Thyroid gland (tissue), 4 donors: ENCODE data around the gene IL6ST. TPM values are rescaled to one million over a fixed set of nuclear protein-coding genes. Genes with fewer than 3 reads are reported as not detected.
"Not testable (repeated sequence)": the region's sequence is repeated elsewhere in the genome, so short reads cannot be mapped to it uniquely, and the experiment has no call there.

ENCODE experiments used
- DNase-seq, 2 donors: peaks; one replicate each; pipeline ENCODE4 v3.0.0-alpha.2; 2019
- H3K27ac ChIP-seq, 3 donors: fragments of 200-600 bp; sonication (generic); 1 replicate in 2 of 3; 2 replicates in 1 of 3; pipeline ENCODE4 v1.5.1; 2016 to 2019; ENCODE audit warnings: mild to moderate bottlenecking in 1 of 3, moderate library complexity in 1 of 3
- H3K27me3 ChIP-seq: fragments of 200-600 bp; sonication (generic); one replicate; pipeline ENCODE4 v1.5.1; 2019
- H3K36me3 ChIP-seq, 2 donors: fragments of 200-600 bp; sonication (generic); one replicate each; pipeline ENCODE4 v1.5.1; 2016 to 2019
- H3K4me1 ChIP-seq, 2 donors: fragments of 200-600 bp; sonication (generic); one replicate each; pipeline ENCODE4 v1.5.1; 2017 to 2019
- H3K4me3 ChIP-seq, 3 donors: fragments of 200-600 bp; sonication (generic); replicated peaks in 1 of 3; 1 replicate in 2 of 3; 2 replicates in 1 of 3; pipeline ENCODE4 v1.5.1; 2016; ENCODE audit warnings: mild to moderate bottlenecking in 1 of 3
- H3K9me3 ChIP-seq: fragments of 200-600 bp; sonication (generic); one replicate; pipeline ENCODE4 v1.5.1; 2017
- POLR2A ChIP-seq, 2 donors: fragments of 450-650 bp; IDR thresholded peaks; one replicate each; pipeline ENCODE4 v1.6.1; 2017; ENCODE audit warnings: antibody characterized with exemption in 2 of 2, mild to moderate bottlenecking in 2 of 2, moderate library complexity in 1 of 2
- WGBS, 2 donors: methylation state at CpG; one replicate each; pipeline ENCODE4 v1.1.5; 2017; 5-methylcytosine and 5-hydroxymethylcytosine counted together
- intact Hi-C: fragments of 100-400 bp; cut with DNase I; formaldehyde crosslinking; loops from one replicate; pipeline ENCODE4 v1.15.1; 2023
- total RNA-seq, 4 donors: library from RNA; depleted of rRNA; stranded (reverse); fragments of >200 nt; gene quantifications; one replicate each; pipeline ENCODE4 v1.2.3, GENCODE V29; 2016
- TF ChIP-seq, protein P1 (sequence below), 6 experiments: fragments of 200-600 bp in 3 of 6; fragments of 450-650 bp in 3 of 6; sonication (generic) in 3 of 6; IDR thresholded peaks; one replicate each; pipeline ENCODE4 v1.5.1; 2016 to 2019; ENCODE audit warnings: antibody characterized with exemption in 6 of 6, mild to moderate bottlenecking in 2 of 6, inconsistent platforms in 1 of 6, moderate library complexity in 1 of 6

The IL6ST gene
- total RNA-seq = 100 to 1,000 TPM; 280 to 550 (median 359) TPM

DNA sequence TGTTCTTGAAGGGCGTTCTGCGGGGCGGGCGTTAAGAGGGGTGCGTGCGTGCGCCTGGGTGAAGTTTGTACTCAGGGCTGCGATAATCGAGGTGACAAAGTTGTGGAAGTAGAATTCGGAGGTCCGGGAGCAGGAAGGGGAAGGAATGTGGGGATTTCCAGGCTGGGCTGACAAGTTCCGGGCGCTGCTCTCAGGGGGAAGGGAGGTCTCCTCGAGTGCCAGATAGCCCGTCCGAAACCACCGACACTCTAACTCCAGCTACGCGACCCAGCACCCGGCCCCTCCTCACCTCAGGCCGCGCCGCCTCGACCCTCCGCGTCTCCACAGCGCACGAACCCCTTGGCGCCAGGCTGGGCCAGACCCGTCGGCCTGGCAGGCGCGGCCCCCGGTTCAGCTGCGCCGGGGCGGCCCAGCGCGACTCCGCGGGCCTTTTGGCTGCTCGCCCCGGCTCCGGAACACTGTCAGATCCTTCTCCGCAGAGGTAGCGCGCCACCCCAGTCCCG is at the start of gene IL6ST:
TSS of gene IL6ST (minus strand) at position 469 of the 503 bp plus-strand sequence. CDS start 18,685 bp downstream, outside the sequence.
- DNase-seq = peak in 1 of 2 donors; percentile 72
- Histone ChIP-seq H3K36me3 (no peaks in the 10 kb centered on the region), H3K4me1 (peaks cover 34% of the 10 kb centered on the region in 2 donors), H3K27ac (peak within 1 kb of the TSS; percentile 98 to 99 (median 98)), H3K4me3 (peak within 1 kb of the TSS; percentile 86 to 90 (median 87)), H3K27me3 (no peaks in the 10 kb centered on the region), H3K9me3 (no peaks in the 10 kb centered on the region)
- TF ChIP-seq, protein P1, sequence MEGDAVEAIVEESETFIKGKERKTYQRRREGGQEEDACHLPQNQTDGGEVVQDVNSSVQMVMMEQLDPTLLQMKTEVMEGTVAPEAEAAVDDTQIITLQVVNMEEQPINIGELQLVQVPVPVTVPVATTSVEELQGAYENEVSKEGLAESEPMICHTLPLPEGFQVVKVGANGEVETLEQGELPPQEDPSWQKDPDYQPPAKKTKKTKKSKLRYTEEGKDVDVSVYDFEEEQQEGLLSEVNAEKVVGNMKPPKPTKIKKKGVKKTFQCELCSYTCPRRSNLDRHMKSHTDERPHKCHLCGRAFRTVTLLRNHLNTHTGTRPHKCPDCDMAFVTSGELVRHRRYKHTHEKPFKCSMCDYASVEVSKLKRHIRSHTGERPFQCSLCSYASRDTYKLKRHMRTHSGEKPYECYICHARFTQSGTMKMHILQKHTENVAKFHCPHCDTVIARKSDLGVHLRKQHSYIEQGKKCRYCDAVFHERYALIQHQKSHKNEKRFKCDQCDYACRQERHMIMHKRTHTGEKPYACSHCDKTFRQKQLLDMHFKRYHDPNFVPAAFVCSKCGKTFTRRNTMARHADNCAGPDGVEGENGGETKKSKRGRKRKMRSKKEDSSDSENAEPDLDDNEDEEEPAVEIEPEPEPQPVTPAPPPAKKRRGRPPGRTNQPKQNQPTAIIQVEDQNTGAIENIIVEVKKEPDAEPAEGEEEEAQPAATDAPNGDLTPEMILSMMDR (IDR thresholded peaks at IDR 0.05) = no peak
- TF ChIP-seq POLR2A (IDR thresholded peaks at IDR 0.05) = peak; percentile 89 to 98
- intact Hi-C loops = no loop called here
- WGBS, 2 donors = 0 to 1% methylated on average over 18 to 26 of the region's 48 CpGs

DNA sequence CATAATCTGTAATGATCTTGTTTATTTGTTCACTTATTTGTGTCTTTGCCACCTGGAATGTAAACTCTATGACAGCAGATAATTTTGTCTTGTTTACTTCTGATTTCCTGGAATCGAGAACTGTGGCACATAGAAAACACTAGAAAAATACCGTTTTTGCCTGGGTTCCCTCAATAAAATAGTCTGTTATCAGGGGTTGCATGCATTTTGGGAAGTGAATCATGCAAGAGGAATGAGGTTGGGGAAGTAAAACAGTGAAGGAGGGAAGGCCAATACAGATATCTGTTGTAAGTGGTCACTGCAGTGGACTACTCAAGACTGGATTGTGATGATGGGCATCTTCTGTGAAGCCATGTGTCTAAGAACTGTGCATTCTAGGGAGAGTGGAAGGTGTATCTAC is 45.2 kb upstream of the IL6ST start:
- H3K4me1 ChIP-seq = peaks cover 0 to 9% of the 10 kb centered on the region in 2 donors
- DNase-seq = no peak
- TF ChIP-seq POLR2A (IDR thresholded peaks at IDR 0.05) = no peak
- TF ChIP-seq, protein P1 (IDR thresholded peaks at IDR 0.05) = no peak
- WGBS, 2 donors = 78 to 82% methylated on average over 2 of the region's 2 CpGs
- intact Hi-C loops = no loop called here
- H3K4me3 ChIP-seq = no peak overlapping the region
- no peaks in the 10 kb centered on the region for H3K9me3 ChIP-seq
- no peak overlapping the region for H3K27ac ChIP-seq
- H3K36me3 ChIP-seq = no peaks in the 10 kb centered on the region
- no peaks in the 10 kb centered on the region for H3K27me3 ChIP-seq

DNA sequence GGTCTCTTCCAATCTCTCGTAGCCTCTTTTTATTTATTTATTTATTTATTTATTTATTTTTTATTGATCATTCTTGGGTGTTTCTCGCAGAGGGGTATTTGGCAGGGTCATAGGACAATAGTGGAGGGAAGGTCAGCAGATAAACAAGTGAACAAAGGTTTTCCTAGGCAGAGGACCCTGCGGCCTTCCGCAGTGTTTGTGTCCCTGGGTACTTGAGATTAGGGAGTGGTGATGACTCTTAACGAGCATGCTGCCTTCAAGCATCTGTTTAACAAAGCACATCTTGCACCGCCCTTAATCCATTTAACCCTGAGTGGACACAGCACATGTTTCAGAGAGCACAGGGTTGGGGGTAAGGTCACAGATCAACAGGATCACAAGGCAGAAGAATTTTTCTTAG is 43.4 kb upstream of the IL6ST start:
- H3K27ac ChIP-seq, H3K36me3 ChIP-seq, H3K4me1 ChIP-seq, H3K9me3 ChIP-seq, DNase-seq, intact Hi-C loops, H3K4me3 ChIP-seq, H3K27me3 ChIP-seq: not testable (repeated sequence)
- WGBS, 2 donors = 52 to 56% methylated on average over 6 of the region's 6 CpGs

DNA sequence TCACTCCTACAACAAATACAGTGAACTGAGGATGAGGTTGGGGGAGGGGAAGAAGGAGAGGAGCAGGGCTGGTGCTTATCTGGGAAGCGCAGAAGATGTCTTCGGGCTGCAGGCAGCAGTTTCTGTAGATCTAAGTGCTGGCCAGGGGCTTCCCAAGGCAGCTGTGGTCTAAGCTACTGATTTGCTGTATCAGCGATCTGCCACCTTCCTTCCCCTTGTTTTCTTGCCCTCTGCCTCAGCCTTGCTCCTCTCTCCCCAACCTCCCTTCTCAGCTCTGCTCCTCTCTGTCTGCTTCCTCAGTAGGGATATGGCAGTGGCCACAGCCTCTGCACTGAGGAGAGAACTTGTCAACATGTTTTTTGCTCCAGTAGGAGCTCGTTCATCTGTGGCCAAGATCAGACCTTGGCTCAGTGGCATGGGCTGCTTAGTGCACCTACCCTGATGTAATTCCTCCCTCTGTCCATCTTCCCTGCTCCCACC is 42.8 kb upstream of the IL6ST start:
- H3K4me1 ChIP-seq = peaks cover 0 to 9% of the 10 kb centered on the region in 2 donors
- TF ChIP-seq, protein P1 (IDR thresholded peaks at IDR 0.05) = no peak
- TF ChIP-seq POLR2A (IDR thresholded peaks at IDR 0.05) = no peak
- no peaks in the 10 kb centered on the region for H3K27me3 ChIP-seq
- no peak overlapping the region for H3K27ac ChIP-seq
- intact Hi-C loops = no loop called here
- no peaks in the 10 kb centered on the region for H3K9me3 ChIP-seq
- H3K4me3 ChIP-seq = no peak overlapping the region
- 52% methylated on average over 4 of the region's 4 CpGs for WGBS, 2 donors
- no peaks in the 10 kb centered on the region for H3K36me3 ChIP-seq
- DNase-seq = peak in 1 of 2 donors; percentile 9

DNA sequence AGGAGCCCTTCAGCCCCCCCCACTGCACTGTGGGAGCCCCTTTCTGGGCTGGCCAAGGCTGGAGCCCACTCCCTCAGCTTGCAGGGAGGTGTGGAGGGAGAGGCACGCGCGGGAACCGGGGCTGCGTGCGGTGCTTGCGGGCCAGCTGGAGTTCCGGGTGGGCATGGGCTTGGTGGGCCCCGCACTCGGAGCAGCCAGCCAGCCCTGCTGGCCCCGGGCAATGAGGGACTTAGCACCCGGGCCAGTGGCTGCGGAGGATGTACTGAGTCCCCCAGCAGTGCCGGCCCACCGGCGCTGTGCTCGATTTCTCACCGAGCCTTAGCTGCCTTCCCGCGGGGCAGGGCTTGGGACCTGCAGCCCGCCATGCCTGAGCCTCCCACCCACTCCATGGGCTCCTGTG is 40.6 kb upstream of the IL6ST start:
- intact Hi-C loops, H3K27ac ChIP-seq, H3K9me3 ChIP-seq, DNase-seq, H3K36me3 ChIP-seq, H3K4me1 ChIP-seq, H3K27me3 ChIP-seq, H3K4me3 ChIP-seq: not testable (repeated sequence)
- WGBS, 2 donors = 97 to 100% methylated on average over 1 to 14 of the region's 21 CpGs

DNA sequence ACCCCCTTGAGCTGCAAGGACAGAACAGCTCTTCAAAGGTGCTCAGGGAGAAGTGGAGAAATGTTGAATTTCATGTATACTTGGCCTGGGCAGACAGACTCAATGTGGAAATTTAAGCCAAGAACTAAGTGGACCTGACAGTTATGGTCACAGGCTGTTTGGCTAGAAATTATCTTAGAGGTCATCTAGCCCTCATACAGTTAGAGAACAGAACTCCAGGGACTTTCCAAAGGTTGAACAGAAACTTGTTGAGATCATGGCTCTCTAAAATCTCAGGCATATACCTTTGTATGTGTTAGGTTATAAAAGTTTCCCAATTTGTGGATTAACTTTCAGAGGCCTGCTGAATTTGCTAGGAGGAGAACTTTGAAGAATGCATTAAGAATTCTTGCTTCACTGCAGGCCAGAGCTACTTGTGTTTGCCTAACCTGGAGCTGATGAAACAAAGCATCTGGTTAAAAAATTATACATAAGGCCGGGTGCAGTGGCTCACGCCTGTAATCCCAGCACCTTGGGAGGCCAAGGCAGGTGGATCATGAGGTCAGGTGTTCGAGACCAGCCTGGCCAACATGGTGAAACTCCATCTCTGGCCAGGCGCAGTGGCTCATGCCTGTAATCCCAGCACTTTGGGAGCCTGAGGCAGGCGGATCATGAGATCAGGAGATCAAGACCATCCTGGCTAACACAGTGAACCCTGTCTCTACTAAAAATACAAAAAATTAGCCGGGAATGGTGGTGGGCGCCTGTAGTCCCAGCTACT is 35.3 kb upstream of the IL6ST start:
- DNase-seq, H3K9me3 ChIP-seq, H3K36me3 ChIP-seq, H3K4me3 ChIP-seq, H3K27ac ChIP-seq, H3K4me1 ChIP-seq, intact Hi-C loops, H3K27me3 ChIP-seq: not testable (repeated sequence)
- 93 to 95% methylated on average over 6 to 7 of the region's 7 CpGs for WGBS, 2 donors
